GM18868 (cell line): ENCODE data around the gene LAMB1.

Experiments used
- ATAC-seq: cut with Tn5 transposase; IDR thresholded peaks from one replicate; pipeline ENCODE4 v1.9.1; 2021; ENCODE audit warnings: mild to moderate bottlenecking, moderate library complexity; ENCODE audit not compliant: unreplicated experiment

LAMB1 gene

GRCh38 chr7:107999779-108000560 is 3.0 kb downstream of the LAMB1 start:
- no peak for ATAC-seq

GRCh38 chr7:107998660-107999480 is 4.1 kb downstream of the LAMB1 start:
- ATAC-seq, result no peak

- ATAC-seq, result no peak
Observed at GRCh38 chr7:107998150-107998549, 4.8 kb downstream of the LAMB1 start.

- no peak for ATAC-seq
Observed at GRCh38 chr7:107996072-107996882, 6.7 kb downstream of the LAMB1 start.

GRCh38 chr7:107995184-107996071 is 7.5 kb downstream of the LAMB1 start:
- no peak for ATAC-seq

GRCh38 chr7:107994421-107995030 is 8.4 kb downstream of the LAMB1 start:
- ATAC-seq, result no peak

GRCh38 chr7:107993891-107994291 is 9.1 kb downstream of the LAMB1 start:
- ATAC-seq, result no peak

- no peak for ATAC-seq
Observed at GRCh38 chr7:107989618-107990373, 13.2 kb downstream of the LAMB1 start.

GRCh38 chr7:107982918-107983389 is 20.0 kb downstream of the LAMB1 start:
- no peak for ATAC-seq

- ATAC-seq, result no peak
Observed at GRCh38 chr7:107982042-107982840, 20.7 kb downstream of the LAMB1 start.

- no peak for ATAC-seq
Observed at GRCh38 chr7:107981466-107981865, 21.5 kb downstream of the LAMB1 start.

GRCh38 chr7:107980671-107981190 is 22.2 kb downstream of the LAMB1 start:
- ATAC-seq, result no peak

- no peak for ATAC-seq
Observed at GRCh38 chr7:107980171-107980570, 22.8 kb downstream of the LAMB1 start.

- no peak for ATAC-seq
Observed at GRCh38 chr7:107978815-107979408, 24.0 kb downstream of the LAMB1 start.

GRCh38 chr7:107977048-107977447 is 25.9 kb downstream of the LAMB1 start:
- ATAC-seq, result no peak

GRCh38 chr7:107976620-107977019 is 26.3 kb downstream of the LAMB1 start:
- ATAC-seq, result no peak

- ATAC-seq, result no peak
Observed at GRCh38 chr7:107975394-107976013, 27.5 kb downstream of the LAMB1 start.
